GM19438 (cell line): ENCODE measurements around the gene DNMT3A.

Source experiments
- ATAC-seq: cut with Tn5 transposase; IDR thresholded peaks from one replicate; pipeline ENCODE4 v1.9.1; 2021; ENCODE audit warnings: low read depth; ENCODE audit not compliant: unreplicated experiment

The DNMT3A gene

GRCh38 chr2:25265802-25266201 is 75.9 kb downstream of the DNMT3A start:
- no peak for ATAC-seq

- ATAC-seq, result no peak
Observed at GRCh38 chr2:25265001-25265400, 76.7 kb downstream of the DNMT3A start.

GRCh38 chr2:25262288-25262687 is 79.4 kb downstream of the DNMT3A start:
- ATAC-seq, result no peak

GRCh38 chr2:25259737-25260124 is 82.0 kb downstream of the DNMT3A start:
- no peak for ATAC-seq

GRCh38 chr2:25258847-25259736 is 82.6 kb downstream of the DNMT3A start:
- ATAC-seq, result no peak

- ATAC-seq, result no peak
Observed at GRCh38 chr2:25257931-25258846, 83.5 kb downstream of the DNMT3A start.

GRCh38 chr2:25257032-25257552 is 84.6 kb downstream of the DNMT3A start:
- no peak for ATAC-seq

- no peak for ATAC-seq
Observed at GRCh38 chr2:25256488-25256875, 85.2 kb downstream of the DNMT3A start.

GRCh38 chr2:25255745-25256487 is 85.8 kb downstream of the DNMT3A start:
- ATAC-seq, result no peak

- no peak for ATAC-seq
Observed at GRCh38 chr2:25254961-25255360, 86.8 kb downstream of the DNMT3A start.

- no peak for ATAC-seq
Observed at GRCh38 chr2:25253153-25253626, 88.5 kb downstream of the DNMT3A start.

- no peak for ATAC-seq
Observed at GRCh38 chr2:25252291-25253152, 89.2 kb downstream of the DNMT3A start.

GRCh38 chr2:25251422-25252273 is 90.1 kb downstream of the DNMT3A start:
- no peak for ATAC-seq

- no peak for ATAC-seq
Observed at GRCh38 chr2:25251071-25251421, 90.7 kb downstream of the DNMT3A start.

GRCh38 chr2:25250331-25251070 is 91.2 kb downstream of the DNMT3A start:
- ATAC-seq, result no peak

- no peak for ATAC-seq
Observed at GRCh38 chr2:25249785-25250184, 91.9 kb downstream of the DNMT3A start.

- ATAC-seq, result no peak
Observed at GRCh38 chr2:25247792-25248512, 93.8 kb downstream of the DNMT3A start.
